ENCODE results near the gene ABI1.

Gene ABI1

DNA sequence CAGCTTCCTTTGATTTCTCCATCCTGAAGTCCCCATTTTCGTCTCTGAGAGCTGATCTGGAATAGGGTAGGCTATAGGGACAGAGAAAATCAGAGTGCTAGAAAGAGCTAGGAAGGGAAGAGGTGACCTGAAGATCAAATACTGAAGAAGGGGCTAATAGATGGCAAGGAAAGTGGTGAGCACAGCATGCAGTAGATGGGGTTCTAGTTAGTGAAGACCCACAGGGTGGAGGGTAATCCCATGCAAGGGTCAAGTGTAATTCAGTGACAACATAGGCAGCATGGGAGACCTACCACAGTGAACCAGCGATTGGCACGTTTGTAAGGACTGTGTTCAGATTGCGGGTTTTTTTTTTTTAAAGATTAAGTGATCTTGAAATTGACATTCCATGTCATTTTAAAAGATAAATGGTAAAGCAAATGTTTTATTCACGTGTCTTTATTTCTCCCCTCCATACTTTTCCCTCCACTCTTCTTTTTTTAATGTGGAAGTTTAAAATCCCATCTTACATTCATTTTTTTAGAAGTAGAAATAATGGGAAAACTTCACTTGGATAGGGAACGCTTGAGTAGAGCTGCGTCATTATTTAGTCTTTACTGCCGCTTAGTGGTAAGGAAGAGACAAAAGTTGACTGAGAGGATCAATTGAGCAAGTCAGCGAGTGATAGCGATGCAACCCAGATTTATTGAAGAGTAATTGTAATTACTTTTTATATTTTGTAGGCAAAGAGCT, 21.0 kb upstream of the ABI1 start:
- no peak overlapping the region for H3K4me3 ChIP-seq (replicated peaks; ENCODE audit: low read depth, low read length)
- TF ChIP-seq, protein P1, sequence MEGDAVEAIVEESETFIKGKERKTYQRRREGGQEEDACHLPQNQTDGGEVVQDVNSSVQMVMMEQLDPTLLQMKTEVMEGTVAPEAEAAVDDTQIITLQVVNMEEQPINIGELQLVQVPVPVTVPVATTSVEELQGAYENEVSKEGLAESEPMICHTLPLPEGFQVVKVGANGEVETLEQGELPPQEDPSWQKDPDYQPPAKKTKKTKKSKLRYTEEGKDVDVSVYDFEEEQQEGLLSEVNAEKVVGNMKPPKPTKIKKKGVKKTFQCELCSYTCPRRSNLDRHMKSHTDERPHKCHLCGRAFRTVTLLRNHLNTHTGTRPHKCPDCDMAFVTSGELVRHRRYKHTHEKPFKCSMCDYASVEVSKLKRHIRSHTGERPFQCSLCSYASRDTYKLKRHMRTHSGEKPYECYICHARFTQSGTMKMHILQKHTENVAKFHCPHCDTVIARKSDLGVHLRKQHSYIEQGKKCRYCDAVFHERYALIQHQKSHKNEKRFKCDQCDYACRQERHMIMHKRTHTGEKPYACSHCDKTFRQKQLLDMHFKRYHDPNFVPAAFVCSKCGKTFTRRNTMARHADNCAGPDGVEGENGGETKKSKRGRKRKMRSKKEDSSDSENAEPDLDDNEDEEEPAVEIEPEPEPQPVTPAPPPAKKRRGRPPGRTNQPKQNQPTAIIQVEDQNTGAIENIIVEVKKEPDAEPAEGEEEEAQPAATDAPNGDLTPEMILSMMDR (IDR thresholded peaks at IDR 0.05; ENCODE audit: low read length, missing control alignments) = peak; percentile 86
- peak; percentile 84 for DNase-seq (ENCODE audit: low read depth)

DNA sequence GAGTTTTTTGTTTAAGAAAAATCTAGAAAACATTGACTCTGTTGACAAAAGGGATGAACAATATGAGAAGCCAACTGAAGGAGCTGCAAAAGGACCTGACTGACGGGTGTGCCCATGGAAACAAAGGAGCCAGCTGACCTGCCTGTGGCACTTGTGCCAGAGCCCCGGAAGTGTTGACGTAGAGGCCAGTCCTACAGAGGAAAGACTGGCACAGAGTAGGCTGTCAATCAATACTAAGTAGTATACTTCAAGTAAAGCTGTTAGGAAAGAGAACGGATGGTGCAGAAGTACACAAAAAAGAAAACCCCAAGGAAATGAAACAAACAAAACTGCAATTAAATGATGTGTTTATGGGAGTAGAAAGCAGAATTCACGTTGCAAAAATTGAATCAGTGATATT, 19.0 kb upstream of the ABI1 start:
- TF ChIP-seq, protein P1 (IDR thresholded peaks at IDR 0.05; ENCODE audit: low read length, missing control alignments) = no peak
- no peak for DNase-seq (ENCODE audit: low read depth)

DNA sequence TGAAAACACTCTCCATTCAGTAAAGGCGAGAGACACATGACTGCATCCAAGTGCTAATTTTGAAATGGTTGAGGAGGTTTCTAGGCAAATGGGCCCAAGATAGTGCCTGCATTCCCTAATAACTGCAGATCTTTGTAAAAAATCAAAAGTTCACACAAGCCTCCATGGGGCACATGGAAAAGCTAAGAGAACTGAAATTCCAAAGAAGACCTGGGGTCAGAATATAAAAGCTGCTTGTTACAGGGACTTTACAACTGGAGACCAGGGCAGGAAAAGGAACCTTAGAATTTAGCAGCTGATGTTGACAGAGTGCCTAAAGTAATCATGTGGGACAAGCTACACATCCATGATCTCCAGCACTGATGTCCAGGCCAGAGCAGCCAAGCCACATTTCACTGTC, 10.0 kb upstream of the ABI1 start:
- TF ChIP-seq, protein P1 (IDR thresholded peaks at IDR 0.05; ENCODE audit: low read length, missing control alignments) = no peak
- DNase-seq (ENCODE audit: low read depth) = no peak
- no peak overlapping the region for H3K4me3 ChIP-seq (replicated peaks; ENCODE audit: low read depth, low read length)

More for the DNA sequence above, 19.0 kb upstream of the ABI1 start:
- no peak overlapping the region for H3K4me3 ChIP-seq (replicated peaks; ENCODE audit: low read depth, low read length)

DNA sequence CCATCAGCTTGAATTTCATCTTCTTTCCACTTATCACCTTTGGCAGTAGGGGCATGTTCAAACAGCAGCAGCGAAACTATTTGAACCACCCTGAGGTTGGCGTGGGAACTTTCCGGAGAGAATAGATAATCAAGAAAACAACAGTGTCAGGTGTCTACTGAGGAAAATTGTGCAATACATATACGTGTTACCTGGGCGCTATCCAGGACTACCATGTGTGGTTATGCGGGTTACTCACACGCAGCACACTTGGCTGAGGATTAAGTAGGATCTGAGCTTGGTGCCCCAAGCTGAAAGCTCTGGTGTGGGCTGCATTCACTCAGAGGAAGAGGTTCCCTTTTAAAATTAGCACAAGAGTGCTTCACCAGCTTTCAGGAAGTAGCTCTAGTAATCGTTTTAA, 8.8 kb upstream of the ABI1 start:
- DNase-seq (ENCODE audit: low read depth) = peak; percentile 20
- TF ChIP-seq, protein P1 (IDR thresholded peaks at IDR 0.05; ENCODE audit: low read length, missing control alignments) = no peak

DNA sequence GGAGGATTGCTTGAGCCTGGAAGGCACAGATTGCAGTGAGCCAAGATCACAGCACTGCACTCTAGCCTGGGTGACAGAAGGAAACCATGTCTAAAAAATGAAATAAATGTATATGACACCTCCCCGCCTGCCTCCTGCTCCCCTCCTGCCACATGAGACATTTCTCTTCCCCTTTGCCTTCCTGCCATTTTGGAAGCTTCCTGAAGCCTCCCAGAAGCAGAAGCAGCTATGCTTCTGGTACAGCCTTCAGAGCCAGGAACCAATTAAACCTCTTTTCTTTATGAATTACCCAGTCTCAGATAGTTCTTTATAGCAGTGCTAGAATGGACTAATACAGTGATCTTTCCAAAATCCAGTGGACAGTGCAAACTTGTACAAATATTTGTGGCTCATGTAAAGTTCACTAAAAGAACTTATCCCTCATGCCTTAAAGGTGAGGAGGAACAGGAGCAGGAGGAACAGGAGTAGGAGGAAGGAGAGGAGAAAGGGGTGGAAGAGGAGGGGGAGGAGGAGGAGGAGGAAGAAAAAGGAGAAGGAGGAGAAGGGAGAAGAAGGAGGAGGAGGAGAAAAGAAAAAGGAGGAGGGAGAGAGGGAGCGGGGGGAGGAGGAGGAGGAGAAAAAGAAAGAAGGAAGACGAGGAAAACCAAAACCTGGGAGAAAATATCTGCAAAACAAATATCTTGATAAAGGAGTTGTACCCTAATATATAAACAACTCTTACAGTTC, 2.8 kb upstream of the ABI1 start:
- H3K4me3 ChIP-seq (replicated peaks; ENCODE audit: low read depth, low read length) = no peak overlapping the region
- TF ChIP-seq, protein P1 (IDR thresholded peaks at IDR 0.05; ENCODE audit: low read length, missing control alignments) = no peak
- no peak for DNase-seq (ENCODE audit: low read depth)

More for the DNA sequence above, 8.8 kb upstream of the ABI1 start:
- H3K4me3 ChIP-seq (replicated peaks; ENCODE audit: low read depth, low read length) = no peak overlapping the region

DNA sequence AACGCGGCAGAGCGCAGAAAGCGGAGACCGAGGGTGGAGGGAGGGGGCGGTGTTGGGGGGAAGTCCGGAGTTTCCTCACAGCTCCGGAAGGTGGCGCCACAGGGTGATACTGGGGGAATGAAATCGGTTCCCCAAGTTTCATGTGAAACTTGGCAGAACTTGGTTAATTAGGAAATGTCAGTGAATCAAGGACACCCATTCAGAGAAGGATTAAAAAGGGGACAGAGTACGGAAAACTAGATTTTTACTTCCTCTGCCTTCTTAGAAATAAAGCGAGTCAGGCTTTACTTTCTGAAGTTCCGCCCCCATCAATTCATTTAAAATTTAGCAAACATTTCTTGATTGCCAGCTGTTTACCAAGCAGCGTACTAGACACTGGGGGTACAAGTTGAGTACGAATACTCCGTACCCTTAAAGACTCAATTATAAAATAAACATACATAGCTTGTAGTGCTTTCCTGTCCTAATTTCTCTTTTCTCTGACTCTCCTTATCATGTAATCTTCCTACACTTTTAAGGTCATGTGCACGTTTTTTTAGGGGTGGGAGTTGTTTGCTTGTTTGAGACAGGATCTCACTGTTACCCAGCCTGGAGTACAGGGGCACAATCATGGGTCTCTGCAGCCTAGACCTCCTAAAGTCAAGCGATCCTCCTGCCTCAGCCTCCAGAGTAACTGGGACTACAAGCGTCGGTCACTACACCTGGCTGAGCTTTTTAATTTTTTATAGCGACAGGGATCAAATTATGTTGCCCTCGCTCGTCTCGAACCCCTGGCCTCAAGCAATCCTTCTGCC, 644 bp upstream of the ABI1 start:
- TF ChIP-seq, protein P1 (IDR thresholded peaks at IDR 0.05; ENCODE audit: low read length, missing control alignments) = peak; percentile 56
- no peak for DNase-seq (ENCODE audit: low read depth)
- peak overlapping the region; percentile 41 for H3K4me3 ChIP-seq (replicated peaks; ENCODE audit: low read depth, low read length)

All from fibroblast of pulmonary artery (primary cell).